ENCODE data around the gene XRCC3.

- TF ChIP-seq CTCF (conservative IDR thresholded peaks at IDR 0.05) (no peak), ZFX (IDR thresholded peaks at IDR 0.05) (no peak)
These were observed 13.2 kb downstream of the XRCC3 start for GRCh38 chr14:103702095-103702494.
